GM12873 (cell line): Measurements from ENCODE around the gene LMLN.

Experiments
- TF ChIP-seq, protein P1 (sequence below): IDR thresholded peaks from 2 replicates; pipeline ENCODE4 v1.5.1; 2012; ENCODE audit warnings: low read depth, mild to moderate bottlenecking, moderate library complexity, low read length, control low read depth; ENCODE audit not compliant: insufficient read depth; ENCODE audit errors: missing control alignments

Gene LMLN

DNA sequence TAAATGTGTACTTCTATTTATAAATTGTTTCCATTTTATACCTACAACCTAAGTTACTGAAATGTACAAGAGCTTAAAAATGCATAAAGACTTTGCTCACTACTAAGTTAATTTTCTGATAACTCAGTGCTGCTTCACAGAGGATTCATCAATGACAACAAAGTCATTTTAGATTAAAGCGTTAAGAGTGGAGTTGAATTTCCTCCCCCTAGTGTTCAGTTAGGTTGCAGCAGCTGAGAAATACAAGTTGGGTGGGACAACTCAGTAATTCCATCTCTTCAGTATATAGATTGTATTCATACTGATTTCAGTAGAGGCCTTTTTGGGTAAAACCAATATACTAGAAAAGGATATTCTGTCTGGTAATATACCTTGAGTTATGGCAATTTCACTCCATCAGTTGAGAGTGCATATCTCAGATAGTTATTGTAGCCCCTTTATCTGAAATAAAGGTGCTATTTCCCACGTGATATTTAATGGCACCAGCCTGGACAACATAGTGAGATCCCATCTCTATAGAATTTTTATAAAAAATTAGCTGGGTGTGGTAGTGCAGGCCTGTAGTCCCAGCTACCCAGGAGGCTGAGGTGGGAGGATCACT lies 17.0 kb upstream of the LMLN start:
- TF ChIP-seq, protein P1, sequence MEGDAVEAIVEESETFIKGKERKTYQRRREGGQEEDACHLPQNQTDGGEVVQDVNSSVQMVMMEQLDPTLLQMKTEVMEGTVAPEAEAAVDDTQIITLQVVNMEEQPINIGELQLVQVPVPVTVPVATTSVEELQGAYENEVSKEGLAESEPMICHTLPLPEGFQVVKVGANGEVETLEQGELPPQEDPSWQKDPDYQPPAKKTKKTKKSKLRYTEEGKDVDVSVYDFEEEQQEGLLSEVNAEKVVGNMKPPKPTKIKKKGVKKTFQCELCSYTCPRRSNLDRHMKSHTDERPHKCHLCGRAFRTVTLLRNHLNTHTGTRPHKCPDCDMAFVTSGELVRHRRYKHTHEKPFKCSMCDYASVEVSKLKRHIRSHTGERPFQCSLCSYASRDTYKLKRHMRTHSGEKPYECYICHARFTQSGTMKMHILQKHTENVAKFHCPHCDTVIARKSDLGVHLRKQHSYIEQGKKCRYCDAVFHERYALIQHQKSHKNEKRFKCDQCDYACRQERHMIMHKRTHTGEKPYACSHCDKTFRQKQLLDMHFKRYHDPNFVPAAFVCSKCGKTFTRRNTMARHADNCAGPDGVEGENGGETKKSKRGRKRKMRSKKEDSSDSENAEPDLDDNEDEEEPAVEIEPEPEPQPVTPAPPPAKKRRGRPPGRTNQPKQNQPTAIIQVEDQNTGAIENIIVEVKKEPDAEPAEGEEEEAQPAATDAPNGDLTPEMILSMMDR = peak; percentile 69

DNA sequence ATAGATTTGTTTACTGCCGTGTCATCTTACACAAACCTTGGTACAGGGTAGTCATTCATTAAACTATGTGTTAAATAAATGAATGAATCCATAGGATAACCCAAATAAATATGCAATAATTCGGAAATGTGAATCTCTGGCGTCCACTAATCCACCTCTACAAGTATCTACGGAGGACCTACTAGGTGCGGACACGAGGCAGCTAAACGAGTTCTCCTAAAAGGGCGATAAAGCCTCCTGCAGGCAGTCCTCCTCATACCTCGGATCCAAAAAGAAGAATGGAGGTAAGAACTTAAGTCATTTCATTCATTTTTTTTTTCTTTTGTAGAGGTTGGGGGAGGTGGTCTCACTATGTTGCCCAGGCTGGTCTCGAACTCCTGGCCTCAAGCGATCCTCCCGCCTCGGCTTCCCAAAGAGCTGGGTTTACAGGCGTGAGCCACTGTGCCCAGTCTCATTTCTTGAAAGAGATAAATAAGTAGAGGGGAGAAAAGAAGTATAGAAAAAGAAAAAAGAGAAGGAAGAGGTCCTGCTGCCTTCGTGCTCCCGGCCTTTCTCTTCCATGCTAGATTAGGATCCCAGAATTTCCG lies 10.7 kb upstream of the LMLN start:
- TF ChIP-seq, protein P1 = no peak

DNA sequence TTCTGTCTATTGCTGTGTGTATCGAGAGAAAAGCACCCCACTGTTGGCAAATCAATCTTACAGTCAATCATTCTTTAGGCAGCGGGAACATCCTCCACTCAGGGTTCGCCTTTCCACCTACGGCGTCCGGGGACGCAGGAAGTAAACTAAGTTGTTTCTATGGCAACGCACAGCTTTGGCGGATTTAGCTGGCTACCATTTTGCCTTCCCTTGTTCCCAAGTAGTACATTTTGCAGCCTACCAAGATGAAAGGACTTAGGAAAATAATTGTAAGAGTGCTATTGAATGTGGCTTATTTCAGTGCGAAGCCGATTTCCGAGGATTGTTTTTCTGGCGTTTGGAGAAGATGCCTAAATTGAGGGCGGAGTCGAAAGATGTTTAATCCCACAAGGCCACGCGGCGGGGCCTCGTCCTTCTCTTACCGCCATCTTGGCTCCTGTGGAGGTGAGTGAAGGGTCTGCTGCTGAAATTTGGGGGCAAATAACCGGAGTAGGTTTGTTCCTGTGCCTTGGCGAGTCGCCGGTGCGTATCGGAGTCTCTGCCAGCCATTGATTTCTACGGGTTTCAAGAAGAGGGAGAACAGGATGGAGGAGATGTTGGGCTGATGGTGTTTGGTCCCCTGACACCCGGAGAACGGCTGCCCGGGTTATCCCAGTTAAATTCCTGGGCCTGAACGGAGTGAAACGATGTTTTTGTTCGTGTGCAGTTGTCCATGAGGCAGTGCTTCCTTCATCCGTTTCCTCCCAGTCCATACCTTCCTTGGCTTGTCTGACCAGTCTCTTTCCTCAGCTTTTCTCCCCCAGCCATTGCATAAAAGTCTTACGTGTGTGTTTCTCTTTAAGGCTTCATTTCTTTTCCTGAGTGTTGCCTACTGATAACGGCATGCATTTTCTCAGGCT lies 10.0 kb upstream of the LMLN start, which contains the start of gene RPL35A:
RPL35A (plus strand) TSS at position 413 of the 899 bp plus-strand sequence. CDS start 778 bp downstream, outside the sequence.
- TF ChIP-seq, protein P1 = no peak

DNA sequence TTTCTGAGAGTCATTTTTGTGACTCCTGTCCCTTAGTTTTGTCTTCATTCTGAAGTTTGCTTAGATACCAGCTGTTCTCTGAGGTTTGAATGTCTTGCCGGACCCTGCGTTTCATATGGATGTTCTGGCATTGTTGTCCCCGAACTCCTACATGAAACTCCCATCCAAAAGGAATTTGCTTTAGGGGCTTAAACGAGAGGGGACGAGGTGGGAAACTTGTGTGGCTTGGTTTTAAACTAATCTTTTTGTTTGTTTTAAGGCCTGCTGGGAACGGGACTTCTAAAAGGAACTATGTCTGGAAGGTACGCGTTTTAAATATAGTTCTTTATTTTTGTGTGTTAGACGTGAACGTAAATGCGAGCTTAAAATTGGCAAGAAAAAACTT lies 9.3 kb upstream of the LMLN start:
- TF ChIP-seq, protein P1 = no peak

DNA sequence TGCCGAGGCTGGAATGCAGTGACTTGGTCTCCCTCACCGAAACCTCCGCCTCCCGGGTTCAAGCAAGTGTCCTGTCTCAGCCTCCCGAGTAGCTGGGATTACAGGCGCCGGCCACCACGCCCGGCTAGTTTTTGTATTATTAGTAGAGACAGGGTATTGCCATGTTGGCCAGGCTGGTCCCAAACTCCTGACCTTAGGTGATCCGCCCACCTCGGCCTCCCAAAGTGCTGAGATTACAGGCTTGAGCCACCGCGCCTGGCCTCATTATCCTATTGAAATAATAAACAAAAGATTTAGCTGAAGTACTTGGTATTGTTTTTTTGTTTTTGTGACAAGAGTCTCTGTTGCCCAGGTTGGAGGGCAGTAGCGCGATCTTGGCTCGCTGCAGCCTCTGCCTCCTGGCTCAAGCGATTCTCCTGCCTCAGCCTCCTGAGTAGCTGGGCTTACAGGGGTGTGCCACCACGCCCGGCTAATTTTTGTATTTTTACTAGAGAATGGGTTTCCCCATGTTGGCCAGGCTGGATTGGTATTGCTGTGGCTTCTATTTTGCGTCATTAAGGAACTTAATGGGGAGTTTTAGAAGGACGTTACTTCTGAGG lies 8.5 kb upstream of the LMLN start:
- TF ChIP-seq, protein P1 = no peak

DNA sequence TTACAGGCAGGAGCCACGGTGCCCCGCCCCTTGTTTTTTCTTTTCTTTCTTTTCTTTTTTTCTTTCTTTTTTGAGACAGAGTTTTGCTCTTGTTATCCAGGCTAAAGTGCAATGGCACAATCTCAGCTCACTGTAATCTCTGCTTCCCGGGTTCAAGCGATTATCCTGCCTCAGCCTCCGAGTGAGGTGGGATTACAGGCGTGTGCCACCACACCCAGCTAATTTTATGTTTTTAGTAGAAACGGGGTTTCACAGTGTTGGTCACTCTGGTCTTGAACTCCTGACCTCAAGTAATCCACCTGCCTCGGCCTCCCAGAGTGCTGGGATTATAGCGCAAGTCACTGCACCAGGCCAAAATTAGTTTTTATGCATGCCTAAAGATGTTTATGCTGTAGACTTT lies 7.6 kb upstream of the LMLN start:
- TF ChIP-seq, protein P1 = no peak

DNA sequence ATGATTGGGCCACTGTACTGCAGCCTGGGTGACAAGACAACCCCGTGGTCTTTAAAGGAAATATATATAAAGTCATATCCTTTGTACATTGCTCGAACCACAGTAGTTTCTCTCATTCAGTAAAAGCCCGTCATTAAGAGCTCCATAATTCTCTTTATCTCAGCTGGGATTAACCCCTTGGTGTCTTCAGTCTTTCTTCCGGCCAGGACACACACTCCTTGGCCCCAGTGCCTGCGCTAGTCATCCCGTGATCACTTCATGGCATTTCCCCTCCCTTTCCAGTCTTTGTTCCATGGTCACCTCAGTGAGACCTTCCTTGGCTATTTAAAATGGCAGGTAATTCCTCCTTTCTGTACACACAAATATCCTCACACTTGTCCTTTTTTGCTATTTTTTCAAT lies 6.7 kb upstream of the LMLN start:
- TF ChIP-seq, protein P1 = no peak
